C1 segment of cervical spinal cord (tissue), 14 donors: ENCODE measurements around the gene PTTG2.

Experiments used
- DNase-seq, 14 donors: peaks; one replicate each; lab custom pipeline; 2025; lab: John Stamatoyannopoulos, UW

PTTG2 gene

GRCh38 chr4:38008571-38009021 lies 48.4 kb downstream of the PTTG2 start:
- no peak for DNase-seq

DNA sequence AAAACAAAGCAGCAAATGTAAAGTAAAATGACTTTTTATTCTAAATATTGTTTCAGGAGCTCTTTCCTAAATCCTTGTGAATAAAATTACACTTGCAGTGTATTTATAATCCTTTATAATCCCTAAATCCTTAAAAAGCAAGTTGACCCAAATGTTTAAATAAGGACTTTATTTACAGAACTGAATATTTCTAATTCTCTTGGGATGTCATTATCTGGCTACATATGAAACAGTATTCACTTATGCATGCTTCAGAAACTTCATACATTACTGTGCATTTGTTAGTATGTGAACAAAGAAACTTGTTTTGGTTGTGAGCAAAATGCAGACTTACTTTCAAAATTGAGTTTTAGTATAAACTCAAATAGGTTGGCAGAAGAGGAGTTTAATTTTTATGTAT lies 49.2 kb downstream of the PTTG2 start:
- no peak for DNase-seq

DNA sequence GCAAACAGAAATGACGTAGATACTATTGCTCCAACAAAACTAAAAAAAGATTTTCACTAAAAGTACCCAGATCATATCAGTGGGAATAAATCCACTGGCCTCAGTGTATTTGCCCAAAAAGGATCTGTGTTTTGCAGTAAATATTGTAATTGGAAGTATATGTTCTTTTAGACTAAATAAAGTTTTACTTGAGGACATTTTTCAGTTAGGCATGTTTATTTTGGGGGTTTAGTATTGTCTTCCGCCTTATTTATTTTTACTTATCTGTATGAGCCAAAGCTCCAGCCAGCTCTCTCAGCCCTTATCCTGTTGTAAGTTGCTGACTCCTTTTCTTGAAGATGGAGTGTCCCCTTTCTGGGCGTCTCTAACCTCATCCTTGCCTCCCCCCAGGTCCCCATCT lies 49.8 kb downstream of the PTTG2 start:
- DNase-seq, result no peak
